GM19351 (cell line): Measurements from ENCODE around the gene OR10H3.
"Not testable (repeated sequence)": the region's sequence is repeated elsewhere in the genome, so short reads cannot be mapped to it uniquely, and the experiment has no call there.

Experiments used
- ATAC-seq: cut with Tn5 transposase; IDR thresholded peaks from one replicate; pipeline ENCODE4 v1.9.1; 2021; ENCODE audit warnings: mild to moderate bottlenecking, moderate library complexity; ENCODE audit not compliant: unreplicated experiment

The OR10H3 gene

GRCh38 chr19:15737722-15738121, at the start of gene OR10H3:
OR10H3 (plus strand) TSS chr19:15737985; CDS start chr19:15741393, 3,408 bp downstream.
- ATAC-seq = no peak

- ATAC-seq = no peak
Observed at GRCh38 chr19:15696654-15697194, 41.1 kb upstream of the OR10H3 start.

- no peak for ATAC-seq
Observed at GRCh38 chr19:15701757-15702533, 35.8 kb upstream of the OR10H3 start.

GRCh38 chr19:15702534-15702930, 35.3 kb upstream of the OR10H3 start:
- ATAC-seq = no peak

- ATAC-seq = no peak
Observed at GRCh38 chr19:15714638-15715037, 23.1 kb upstream of the OR10H3 start.

GRCh38 chr19:15715642-15716041, 22.1 kb upstream of the OR10H3 start:
- ATAC-seq = no peak

- ATAC-seq = no peak
Observed at GRCh38 chr19:15717809-15718208, 20.0 kb upstream of the OR10H3 start.

GRCh38 chr19:15721268-15721667, 16.5 kb upstream of the OR10H3 start:
- no peak for ATAC-seq

- ATAC-seq = no peak
Observed at GRCh38 chr19:15722956-15723355, 14.8 kb upstream of the OR10H3 start.

GRCh38 chr19:15727724-15728123, 10.1 kb upstream of the OR10H3 start, which contains the start of gene OR10H2:
OR10H2 (plus strand) TSS chr19:15728024; CDS start chr19:15728044, 20 bp downstream.
- ATAC-seq = no peak

GRCh38 chr19:15730538-15730937, 7.2 kb upstream of the OR10H3 start:
- no peak for ATAC-seq

GRCh38 chr19:15732388-15732787, 5.4 kb upstream of the OR10H3 start:
- no peak for ATAC-seq

- no peak for ATAC-seq
Observed at GRCh38 chr19:15733895-15734294, 3.9 kb upstream of the OR10H3 start.

GRCh38 chr19:15740785-15741184, 3.0 kb downstream of the OR10H3 start:
- ATAC-seq = no peak

GRCh38 chr19:15748239-15748638, 10.5 kb downstream of the OR10H3 start:
- no peak for ATAC-seq

- ATAC-seq = no peak
Observed at GRCh38 chr19:15758379-15758778, 20.6 kb downstream of the OR10H3 start.

GRCh38 chr19:15759962-15760565, 22.3 kb downstream of the OR10H3 start:
- ATAC-seq = no peak

- ATAC-seq = no peak
Observed at GRCh38 chr19:15769586-15769985, 31.8 kb downstream of the OR10H3 start.

- ATAC-seq = not testable (repeated sequence)
Observed at GRCh38 chr19:15774159-15774558, 36.4 kb downstream of the OR10H3 start.

GRCh38 chr19:15775249-15775648, 37.5 kb downstream of the OR10H3 start:
- no peak for ATAC-seq

GRCh38 chr19:15776264-15776663, 38.5 kb downstream of the OR10H3 start:
- ATAC-seq = no peak
